ENCODE data around the gene MYO15A. TPM values are rescaled to one million over a fixed set of nuclear protein-coding genes. Genes with fewer than 3 reads are reported as not detected.

The MYO15A gene
- total RNA-seq, 1 experiment from 2014 or later = 0.36 TPM

DNA sequence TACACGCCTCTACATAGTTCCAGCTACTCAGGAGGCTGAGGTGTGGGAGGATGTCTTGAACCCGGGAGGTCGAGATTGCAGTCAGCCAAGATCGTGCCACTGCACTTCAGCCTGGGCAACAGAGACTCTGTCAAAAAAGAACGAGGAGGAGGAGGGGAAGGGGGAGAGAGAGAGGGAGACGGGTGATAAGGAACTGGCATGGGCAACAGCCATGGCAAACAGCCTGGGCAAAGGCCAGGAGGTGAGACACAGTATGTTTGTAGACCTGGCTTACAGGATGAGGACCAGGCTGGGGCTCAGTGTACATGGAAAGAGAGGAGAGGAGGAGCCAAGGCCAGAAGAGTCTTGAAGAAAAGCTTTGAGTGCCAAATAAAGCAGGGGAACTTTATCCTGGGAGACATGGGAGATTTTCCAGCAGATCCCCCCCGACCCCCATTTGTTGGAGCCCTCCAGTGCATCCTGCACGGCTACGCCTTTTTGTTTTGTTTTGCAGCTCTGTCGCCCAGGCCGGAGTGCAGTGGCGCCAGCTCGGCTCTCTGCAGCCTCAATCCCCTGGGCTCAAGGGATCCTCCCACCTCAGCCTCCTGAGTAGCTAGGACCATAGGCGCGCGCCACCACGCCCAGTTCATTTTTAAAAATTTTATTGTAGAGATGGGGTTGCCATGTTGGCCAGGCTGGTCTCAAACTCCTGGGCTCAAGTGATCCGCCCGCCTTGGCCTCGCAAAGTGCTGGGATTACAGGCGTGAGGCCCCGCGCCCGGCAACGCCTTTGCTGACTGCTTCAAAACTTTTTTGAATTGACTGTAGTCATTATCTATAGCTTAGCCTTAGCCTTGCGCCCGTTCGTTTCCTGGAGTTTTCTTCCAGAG lies 73.8 kb downstream of the MYO15A start:
- ATAC-seq = peak; percentile 11; the same call in 1 of the 2 replicates
- no peaks in the 10 kb centered on the region for H3K27me3 ChIP-seq (ENCODE audit: control insufficient read depth, insufficient read depth, low read length)
- intact Hi-C loops (cut with micrococcal nuclease; ENCODE audit: unreplicated experiment) (no loop called here), in situ Hi-C loops (cut with HindIII; ENCODE audit: low pct_unique_long_range_greater_than_20kb, low sequenced_read_pairs) (no loop called here)
- no peaks in the 10 kb centered on the region for H3K9me3 ChIP-seq (ENCODE audit: control insufficient read depth, insufficient read depth, low read depth, low read length)
- no TSS peak for BruUV-seq (replicated peaks)
- peak overlapping the region; percentile 56 to 84 for H3K4me3 ChIP-seq (ENCODE audit: low read depth in 2 of 2, low read length in 2 of 2)
- ChIA-PET POLR2A (interaction anchor here (0.6 kb wide), 1 partner anchor 123 kb away, joined by 3 read pairs; no protein-coding TSS in a partner anchor), CTCF (no interaction called here)
- no peak for DNase-seq (ENCODE audit: low read depth, low spot score)
- peak overlapping the region; percentile 86 for H3K27ac ChIP-seq (ENCODE audit: low read length)
- H3K36me3 ChIP-seq (ENCODE audit: control insufficient read depth, insufficient read depth, low read length) = peaks cover under 1% of the 10 kb centered on the region; the same call in 1 of the 2 replicates
- H3K4me1 ChIP-seq (ENCODE audit: control insufficient read depth, insufficient read depth, low read length) = peaks cover 21% of the 10 kb centered on the region
- no peak for TF ChIP-seq TCF7L2 (IDR thresholded peaks at IDR 0.05; ENCODE audit: low read depth, low read length)
- TF ChIP-seq, protein P1, sequence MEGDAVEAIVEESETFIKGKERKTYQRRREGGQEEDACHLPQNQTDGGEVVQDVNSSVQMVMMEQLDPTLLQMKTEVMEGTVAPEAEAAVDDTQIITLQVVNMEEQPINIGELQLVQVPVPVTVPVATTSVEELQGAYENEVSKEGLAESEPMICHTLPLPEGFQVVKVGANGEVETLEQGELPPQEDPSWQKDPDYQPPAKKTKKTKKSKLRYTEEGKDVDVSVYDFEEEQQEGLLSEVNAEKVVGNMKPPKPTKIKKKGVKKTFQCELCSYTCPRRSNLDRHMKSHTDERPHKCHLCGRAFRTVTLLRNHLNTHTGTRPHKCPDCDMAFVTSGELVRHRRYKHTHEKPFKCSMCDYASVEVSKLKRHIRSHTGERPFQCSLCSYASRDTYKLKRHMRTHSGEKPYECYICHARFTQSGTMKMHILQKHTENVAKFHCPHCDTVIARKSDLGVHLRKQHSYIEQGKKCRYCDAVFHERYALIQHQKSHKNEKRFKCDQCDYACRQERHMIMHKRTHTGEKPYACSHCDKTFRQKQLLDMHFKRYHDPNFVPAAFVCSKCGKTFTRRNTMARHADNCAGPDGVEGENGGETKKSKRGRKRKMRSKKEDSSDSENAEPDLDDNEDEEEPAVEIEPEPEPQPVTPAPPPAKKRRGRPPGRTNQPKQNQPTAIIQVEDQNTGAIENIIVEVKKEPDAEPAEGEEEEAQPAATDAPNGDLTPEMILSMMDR (IDR thresholded peaks at IDR 0.05) = no peak
- TF ChIP-seq, protein P2, sequence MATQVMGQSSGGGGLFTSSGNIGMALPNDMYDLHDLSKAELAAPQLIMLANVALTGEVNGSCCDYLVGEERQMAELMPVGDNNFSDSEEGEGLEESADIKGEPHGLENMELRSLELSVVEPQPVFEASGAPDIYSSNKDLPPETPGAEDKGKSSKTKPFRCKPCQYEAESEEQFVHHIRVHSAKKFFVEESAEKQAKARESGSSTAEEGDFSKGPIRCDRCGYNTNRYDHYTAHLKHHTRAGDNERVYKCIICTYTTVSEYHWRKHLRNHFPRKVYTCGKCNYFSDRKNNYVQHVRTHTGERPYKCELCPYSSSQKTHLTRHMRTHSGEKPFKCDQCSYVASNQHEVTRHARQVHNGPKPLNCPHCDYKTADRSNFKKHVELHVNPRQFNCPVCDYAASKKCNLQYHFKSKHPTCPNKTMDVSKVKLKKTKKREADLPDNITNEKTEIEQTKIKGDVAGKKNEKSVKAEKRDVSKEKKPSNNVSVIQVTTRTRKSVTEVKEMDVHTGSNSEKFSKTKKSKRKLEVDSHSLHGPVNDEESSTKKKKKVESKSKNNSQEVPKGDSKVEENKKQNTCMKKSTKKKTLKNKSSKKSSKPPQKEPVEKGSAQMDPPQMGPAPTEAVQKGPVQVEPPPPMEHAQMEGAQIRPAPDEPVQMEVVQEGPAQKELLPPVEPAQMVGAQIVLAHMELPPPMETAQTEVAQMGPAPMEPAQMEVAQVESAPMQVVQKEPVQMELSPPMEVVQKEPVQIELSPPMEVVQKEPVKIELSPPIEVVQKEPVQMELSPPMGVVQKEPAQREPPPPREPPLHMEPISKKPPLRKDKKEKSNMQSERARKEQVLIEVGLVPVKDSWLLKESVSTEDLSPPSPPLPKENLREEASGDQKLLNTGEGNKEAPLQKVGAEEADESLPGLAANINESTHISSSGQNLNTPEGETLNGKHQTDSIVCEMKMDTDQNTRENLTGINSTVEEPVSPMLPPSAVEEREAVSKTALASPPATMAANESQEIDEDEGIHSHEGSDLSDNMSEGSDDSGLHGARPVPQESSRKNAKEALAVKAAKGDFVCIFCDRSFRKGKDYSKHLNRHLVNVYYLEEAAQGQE (IDR thresholded peaks at IDR 0.05; ENCODE audit: insufficient read depth in 1 of 2, low read depth in 2 of 2, low read length in 1 of 2) = no peak
- no peak for TF ChIP-seq POLR2AphosphoS5 (IDR thresholded peaks at IDR 0.05; ENCODE audit: low read depth, low read length)
- TF ChIP-seq SIN3A (IDR thresholded peaks at IDR 0.05; ENCODE audit: borderline replicate concordance, insufficient read depth, low read depth, low read length) = no peak

DNA sequence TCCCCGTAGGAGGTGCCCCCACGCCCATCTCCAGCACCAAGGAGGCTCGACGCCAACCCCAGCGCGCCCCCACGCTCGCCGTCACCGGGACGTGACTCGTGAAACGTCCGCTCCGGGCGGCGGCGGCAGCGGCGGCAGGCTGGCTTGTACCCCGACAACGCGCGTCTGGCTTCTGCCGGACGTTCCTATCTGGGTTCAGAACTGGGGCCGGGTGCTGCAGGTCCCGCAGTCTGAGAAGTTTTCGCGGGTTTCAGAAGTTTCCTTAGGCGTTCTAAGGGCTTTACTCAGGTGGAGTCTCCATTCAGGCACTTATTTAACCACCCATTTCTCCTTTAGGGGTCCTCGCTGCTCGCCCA lies 74.4 kb downstream of the MYO15A start:
- TF ChIP-seq, protein P2 (IDR thresholded peaks at IDR 0.05; ENCODE audit: insufficient read depth in 1 of 2, low read depth in 2 of 2, low read length in 1 of 2) = no peak
- TF ChIP-seq POLR2AphosphoS5 (IDR thresholded peaks at IDR 0.05; ENCODE audit: low read depth, low read length) = peak; percentile 60
- ChIA-PET POLR2A (interaction anchor here (0.6 kb wide), 1 partner anchor 124 kb away, joined by 3 read pairs; no protein-coding TSS in a partner anchor), CTCF (no interaction called here)
- H3K4me1 ChIP-seq (ENCODE audit: control insufficient read depth, insufficient read depth, low read length) = peaks cover 27% of the 10 kb centered on the region
- no TSS peak for BruUV-seq (replicated peaks)
- H3K9me3 ChIP-seq (ENCODE audit: control insufficient read depth, insufficient read depth, low read depth, low read length) = no peaks in the 10 kb centered on the region
- intact Hi-C loops (cut with micrococcal nuclease; ENCODE audit: unreplicated experiment) (no loop called here), in situ Hi-C loops (cut with HindIII; ENCODE audit: low pct_unique_long_range_greater_than_20kb, low sequenced_read_pairs) (no loop called here)
- H3K27me3 ChIP-seq (ENCODE audit: control insufficient read depth, insufficient read depth, low read length) = no peaks in the 10 kb centered on the region
- peak overlapping the region; percentile 86 for H3K27ac ChIP-seq (ENCODE audit: low read length)
- DNase-seq (ENCODE audit: low read depth, low spot score) (no peak), ATAC-seq (peak; percentile 77)
- H3K4me3 ChIP-seq (ENCODE audit: low read depth in 2 of 2, low read length in 2 of 2) = peak overlapping the region; percentile 56 to 84
- peaks cover 2% of the 10 kb centered on the region; the same call in 1 of the 2 replicates for H3K36me3 ChIP-seq (ENCODE audit: control insufficient read depth, insufficient read depth, low read length)

Measured in Panc1 (cell line).